GM18526 (cell line): Measurements from ENCODE around the gene ANGPT4.

Source experiments
- POLR2A ChIP-seq: IDR thresholded peaks from 3 replicates; pipeline ENCODE4 v1.6.1; 2011; ENCODE audit not compliant: insufficient read length; ENCODE audit errors: extremely low read depth

ANGPT4 gene

DNA sequence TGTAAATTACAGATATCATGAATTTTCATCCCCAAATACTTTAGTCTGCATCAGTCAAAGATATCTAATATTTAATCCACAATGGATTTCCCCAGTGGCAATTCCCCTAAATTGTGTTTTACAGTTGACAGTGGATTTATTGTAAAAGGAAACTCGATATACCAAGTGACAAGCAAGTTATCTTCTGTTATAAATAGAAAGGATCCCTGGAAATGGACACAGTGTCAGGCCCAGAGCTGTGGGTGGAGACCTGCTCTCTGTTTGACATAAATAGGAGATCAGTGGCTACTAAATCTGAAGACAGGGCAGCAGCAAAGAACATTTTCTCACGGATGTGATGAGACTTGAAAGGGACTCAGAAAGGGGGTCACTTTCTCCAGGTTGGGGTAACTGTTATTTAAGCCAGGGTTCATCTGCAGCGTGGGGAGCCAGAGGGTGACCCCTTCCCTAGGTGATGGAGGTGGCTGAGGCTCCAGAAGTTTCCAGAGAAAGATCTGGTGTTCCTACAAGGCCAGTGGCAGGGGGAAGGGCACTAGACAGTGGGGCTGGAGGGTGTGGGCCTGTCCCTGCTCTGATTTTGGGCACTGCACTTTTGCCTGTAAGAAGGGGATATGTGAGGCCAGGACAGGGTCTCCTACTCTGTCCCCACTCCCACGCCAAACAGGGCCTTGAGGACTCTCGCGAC, 94.9 kb downstream of the ANGPT4 start:
- TF ChIP-seq POLR2A: no peak

DNA sequence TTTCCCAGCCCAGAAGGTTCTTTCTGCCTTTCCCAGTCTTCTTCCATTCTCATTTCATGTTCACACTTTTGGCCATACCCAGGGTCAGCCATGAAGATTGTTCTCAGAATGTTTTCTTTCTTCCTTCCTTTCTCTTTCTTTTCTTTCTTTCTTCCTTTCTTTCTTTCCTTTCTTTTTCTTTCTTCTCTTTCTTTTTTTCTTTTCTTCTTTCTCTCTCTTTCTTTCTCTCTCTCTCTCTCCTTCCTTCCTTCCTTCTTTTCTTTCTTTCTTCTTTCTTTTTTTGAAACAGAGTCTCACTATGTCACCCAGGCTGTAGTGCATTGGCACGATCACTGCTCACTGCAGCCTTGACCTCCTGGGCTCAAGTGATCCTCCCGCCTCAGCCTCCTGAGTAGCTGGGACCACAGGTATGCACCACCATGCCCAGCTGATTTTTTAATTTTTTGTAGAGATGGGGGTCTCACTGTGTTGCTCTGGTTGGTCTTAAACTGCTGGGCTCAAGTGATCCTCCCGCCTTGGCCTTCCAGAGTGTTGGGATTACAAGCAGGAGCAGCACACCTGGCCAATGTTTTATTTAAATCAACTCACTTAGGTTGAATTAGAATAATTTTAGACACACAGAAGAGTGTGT, 95.7 kb downstream of the ANGPT4 start:
- no peak for TF ChIP-seq POLR2A
